Adrenal gland (tissue), 12 donors: ENCODE measurements around the gene ZDHHC11B. TPM values are rescaled to one million over a fixed set of nuclear protein-coding genes. Genes with fewer than 3 reads are reported as not detected.
A peak's percentile ranks its signal among the peaks of the same experiment; 100 is the strongest.
"Not testable (repeated sequence)": the region's sequence is repeated elsewhere in the genome, so short reads cannot be mapped to it uniquely, and the experiment has no call there.

Experiments used
- DNase-seq, 7 donors: peaks; one replicate each; pipeline ENCODE4 v3.0.0-alpha.2; 2019 to 2020
- H3K27ac ChIP-seq, 5 donors: fragments of 200-600 bp; sonication (generic) in 4 of 5; 1 replicate in 3 of 5; 2 replicates in 2 of 5; pipeline versions ENCODE4 v1.5.1 to v1.8.0; 2016 to 2020; ENCODE audit warnings: mild to moderate bottlenecking in 1 of 5
- H3K27me3 ChIP-seq: fragments of 200-600 bp; 2 replicates; pipeline ENCODE4 v1.8.0; 2021
- H3K36me3 ChIP-seq, 2 donors: fragments of 200-600 bp; replicated peaks in 1 of 2; 1 replicate in 1 of 2; 2 replicates in 1 of 2; pipeline versions ENCODE4 v1.5.1 to v1.8.0; 2018 to 2022
- H3K4me1 ChIP-seq, 2 donors: fragments of 200-600 bp; replicated peaks in 1 of 2; 1 replicate in 1 of 2; 2 replicates in 1 of 2; pipeline versions ENCODE4 v1.5.1 to v1.8.0; 2018 to 2021
- H3K4me3 ChIP-seq, 4 donors: fragments of 200-600 bp; sonication (generic) in 3 of 4; one replicate each; pipeline ENCODE4 v1.5.1; 2016 to 2018
- H3K9me3 ChIP-seq, 3 donors: fragments of 200-600 bp; sonication (generic) in 1 of 3; replicated peaks in 1 of 3; 1 replicate in 2 of 3; 2 replicates in 1 of 3; pipeline versions ENCODE4 v1.5.1 to v1.8.0; 2016 to 2021
- POLR2A ChIP-seq, 2 donors: fragments of 450-650 bp; IDR thresholded peaks; one replicate each; pipeline ENCODE4 v1.6.1; 2017; ENCODE audit warnings: antibody characterized with exemption in 2 of 2, mild to moderate bottlenecking in 2 of 2, moderate library complexity in 1 of 2
- WGBS, 4 donors: extraction: QIAGEN DNeasy Blood & Tissue Kit in 2 of 4; methylation state at CpG; one replicate each; pipeline versions ENCODE4 v1.1.5 to v1.1.7; 2013 to 2017; 5-methylcytosine and 5-hydroxymethylcytosine counted together
- intact Hi-C, 2 donors: fragments of 100-400 bp; cut with DNase I; formaldehyde crosslinking; loops; one replicate each; pipeline versions ENCODE4 v1.14.1 to v1.15.0; 2022 to 2023
- polyA plus RNA-seq, 3 donors: library from polyadenylated mRNA; stranded (reverse); fragments of 200-250 nt in 2 of 3; fragments of 350-450 nt in 1 of 3; fragmentation: Illumina TruSeq in 1 of 3; extraction: RNeasy Lipid Tissue Mini Kit (QIAGEN cat#74804) in 1 of 3; gene quantifications; one replicate each; pipeline ENCODE4 v1.2.3, GENCODE V29; 2013 to 2014
- total RNA-seq, 9 donors: library from RNA; depleted of rRNA in 4 of 9; stranded (reverse); fragments of >200 nt in 4 of 9; fragments of 120-200 nt in 1 of 9; fragmentation: NEBNext Ultra II Directional in 1 of 9; extraction: Animal tissue kit (Norgen Biotek cat#: 25700) in 1 of 9; gene quantifications; one replicate each; pipeline versions ENCODE4 v1.1.0 to v1.2.4, GENCODE V29; 2013 to 2023
- donor health status: healthy with polysubstance abuse.
- donor health status: Bipolar disorder and iron deficiency.
- donor health status: DM: yes; HTN: yes; CAD: no.
- donor health status: DM: no; HTN: no; CAD: no.
- donor health status: DM: no; HTN: no; CAD: no.
- donor health status: DM: yes; HTN: yes; CAD: no.

The ZDHHC11B gene
- total and polyA plus RNA-seq, 12 donors = 0.64 to 7.8 (median 1.5) TPM; not detected in 2

DNA sequence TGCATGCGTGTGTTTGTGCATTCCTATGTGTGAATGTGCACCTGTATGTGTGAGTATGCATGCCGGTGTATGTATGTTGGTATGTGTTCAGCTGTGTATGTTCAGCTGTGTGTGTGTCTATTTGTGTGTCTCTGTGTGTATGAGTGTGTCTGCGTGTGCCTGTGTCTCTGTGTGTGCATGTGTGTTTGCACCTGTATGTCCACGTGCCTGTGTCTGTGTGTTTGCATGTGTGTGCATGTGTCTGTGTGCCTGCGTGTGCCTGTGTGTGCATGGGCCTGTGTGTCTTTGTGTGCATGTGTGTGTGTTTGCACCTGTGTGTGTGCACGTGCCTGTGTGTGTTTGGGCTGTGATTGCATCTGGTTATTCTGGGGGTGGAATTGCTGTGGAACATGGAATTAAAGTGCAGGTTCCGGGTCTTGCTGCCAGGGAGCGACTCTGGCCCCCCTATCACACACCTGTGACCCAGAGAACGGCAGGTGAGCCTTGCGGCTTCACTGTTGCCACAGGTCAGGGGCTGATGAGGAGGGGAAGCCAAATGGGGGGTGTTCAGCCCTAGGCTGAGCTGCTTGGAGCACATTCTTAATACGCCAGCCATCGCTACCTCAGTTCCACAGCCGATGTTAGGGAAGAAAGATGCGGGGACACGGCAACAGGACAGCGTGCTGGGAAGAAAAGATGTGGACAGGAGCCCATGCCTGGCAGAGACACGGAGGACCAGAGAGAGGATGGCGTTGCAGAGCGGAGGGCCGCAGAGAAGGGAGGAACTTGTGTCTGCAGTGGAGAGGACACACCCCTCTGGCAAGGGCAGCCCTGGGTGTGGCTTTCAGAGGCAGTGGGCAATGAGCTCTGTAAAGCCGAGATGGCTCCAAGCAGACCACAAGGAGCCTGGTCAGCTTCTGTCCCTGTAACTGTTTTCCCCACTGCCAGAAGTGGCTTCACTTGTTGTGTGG, 87.5 kb downstream of the ZDHHC11B start:
- peaks cover 0 to 12% (median 0%) of the 10 kb centered on the region in 3 donors for H3K9me3 ChIP-seq
- H3K4me3 ChIP-seq, H3K27ac ChIP-seq, intact Hi-C loops, H3K27me3 ChIP-seq, DNase-seq, H3K4me1 ChIP-seq, H3K36me3 ChIP-seq: not testable (repeated sequence)
- WGBS, 4 donors = 79 to 89% (median 82%) methylated on average over 13 to 19 of the region's 21 CpGs

DNA sequence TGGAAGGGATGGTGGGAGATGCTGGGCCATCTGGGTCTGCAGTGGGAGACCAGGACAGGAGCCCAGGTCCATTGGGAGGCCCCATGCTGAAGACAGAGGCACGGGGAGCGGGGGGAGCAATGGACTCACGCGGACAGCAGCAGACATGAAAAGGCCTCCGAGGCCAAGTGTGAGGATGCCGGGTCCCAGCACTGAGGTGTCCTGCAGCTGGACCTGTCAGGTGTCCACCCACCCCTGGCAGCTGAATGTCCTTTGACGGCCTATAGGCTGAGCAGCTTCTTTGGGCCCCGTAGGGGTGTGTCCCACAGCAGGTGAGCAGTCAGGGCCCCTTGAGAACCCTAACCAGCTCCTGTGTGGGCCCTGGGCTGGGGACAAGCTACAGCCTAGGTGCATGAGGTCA, 88.3 kb downstream of the ZDHHC11B start:
- H3K27me3 ChIP-seq, H3K4me1 ChIP-seq, H3K4me3 ChIP-seq, intact Hi-C loops, H3K36me3 ChIP-seq, DNase-seq, H3K27ac ChIP-seq: not testable (repeated sequence)
- WGBS, 4 donors = 75 to 90% (median 88%) methylated on average over 2 to 8 of the region's 8 CpGs
- peaks cover 0 to 12% (median 0%) of the 10 kb centered on the region in 3 donors for H3K9me3 ChIP-seq

DNA sequence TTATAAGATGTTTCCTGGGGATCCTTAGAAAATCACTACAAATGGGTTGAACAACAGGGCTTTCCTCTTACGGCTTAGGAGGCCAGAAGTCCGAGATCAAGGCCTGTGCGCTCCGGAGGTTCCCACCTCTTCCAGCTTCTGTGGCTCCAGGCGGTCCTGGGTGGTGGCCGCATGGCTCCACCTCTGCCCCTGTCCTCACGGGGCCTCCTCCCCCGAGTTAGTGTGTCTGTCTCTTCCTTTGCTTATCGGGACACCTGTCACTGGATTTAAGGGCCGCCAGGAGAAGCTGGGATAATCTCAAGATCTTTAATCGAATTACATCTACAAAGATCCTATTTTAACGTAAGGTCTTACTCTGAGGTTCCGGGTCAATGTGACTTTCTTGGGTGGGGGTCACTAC, 89.1 kb downstream of the ZDHHC11B start:
- peaks cover 0 to 12% (median 0%) of the 10 kb centered on the region in 3 donors for H3K9me3 ChIP-seq
- H3K4me3 ChIP-seq, H3K4me1 ChIP-seq, DNase-seq, H3K27me3 ChIP-seq, intact Hi-C loops, H3K27ac ChIP-seq, H3K36me3 ChIP-seq: not testable (repeated sequence)
- 90 to 96% methylated on average over 4 to 10 of the region's 13 CpGs; no CpG with 5 or more reads in 2 of the 4 donors for WGBS, 4 donors

DNA sequence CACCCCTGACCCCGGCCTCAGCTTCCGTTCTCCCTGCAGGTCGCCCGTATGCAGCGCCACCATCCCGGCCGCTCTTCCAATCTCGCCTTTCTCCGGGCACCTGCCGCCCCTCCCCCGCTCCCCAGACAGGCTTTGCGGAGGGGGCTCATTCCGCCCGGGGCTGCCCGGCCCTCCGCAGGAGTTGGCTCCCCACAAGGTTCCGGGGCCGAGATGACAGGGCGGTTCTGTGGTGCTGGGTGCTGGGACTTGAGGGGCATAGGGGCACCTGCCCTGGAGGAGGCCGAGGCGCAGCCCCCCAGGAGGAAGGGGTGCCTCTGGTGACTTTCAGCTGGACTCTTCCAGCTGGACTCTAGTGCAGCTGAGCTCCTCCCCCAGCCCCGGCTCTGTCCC, 90.5 kb downstream of the ZDHHC11B start:
- H3K36me3 ChIP-seq, intact Hi-C loops, H3K4me1 ChIP-seq, H3K27me3 ChIP-seq, H3K27ac ChIP-seq, H3K9me3 ChIP-seq: not testable (repeated sequence)
- 6 to 7% methylated on average over 12 to 13 of the region's 22 CpGs; no CpG with 5 or more reads in 2 of the 4 donors for WGBS, 4 donors
- H3K4me3 ChIP-seq = peak overlapping the region in 1 of 4 donors; percentile 88
- peak in 1 of 7 donors; percentile 38 for DNase-seq

DNA sequence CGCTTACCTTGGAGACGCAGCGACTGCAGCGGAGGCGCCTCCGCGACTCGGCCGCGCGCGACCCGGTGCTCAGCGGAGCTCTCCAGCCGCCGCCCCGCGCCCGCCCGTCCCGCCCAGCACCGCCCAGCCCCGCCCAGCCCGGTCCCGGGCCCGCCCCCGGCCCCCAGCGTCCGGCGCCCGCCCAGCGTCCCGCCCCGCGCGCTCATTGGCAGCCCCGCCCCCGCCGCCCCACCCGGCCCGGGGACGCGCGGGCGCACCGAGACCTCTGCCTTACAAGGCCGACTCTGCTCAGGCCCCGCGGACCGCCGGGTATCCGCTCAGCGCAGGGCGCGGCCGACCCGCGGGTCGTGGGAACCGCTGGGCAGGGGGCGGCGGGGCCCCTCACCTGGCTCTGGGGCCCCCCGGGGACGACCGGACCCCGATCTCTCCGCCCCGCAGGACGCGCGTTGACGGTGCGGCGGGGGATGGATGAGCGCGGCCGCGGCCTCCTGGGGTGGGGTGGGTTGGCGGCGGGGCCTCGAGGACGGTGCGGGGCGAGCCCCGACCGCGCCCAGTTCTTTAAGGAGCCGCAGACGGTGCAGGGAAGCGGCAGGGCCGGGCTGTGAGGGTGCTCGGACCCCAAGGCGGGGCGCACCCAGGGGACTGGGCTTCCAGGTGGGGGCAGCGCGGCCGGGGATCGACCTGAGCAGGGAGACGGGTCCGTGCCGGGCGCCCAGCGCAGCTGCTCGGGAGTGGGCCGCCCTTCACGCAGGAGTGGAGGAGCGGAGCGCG, 91.1 kb downstream of the ZDHHC11B start, which contains the start of gene TPPP:
Gene TPPP, minus strand, starts transcription at position 82 of the 771 bp plus-strand sequence. CDS start 15,292 bp downstream, outside the sequence.
- peak in 1 of 2 donors; percentile 40 for TF ChIP-seq POLR2A (IDR thresholded peaks at IDR 0.05)
- H3K4me1 ChIP-seq, H3K27me3 ChIP-seq, H3K36me3 ChIP-seq, H3K9me3 ChIP-seq, intact Hi-C loops: not testable (repeated sequence)
- Histone ChIP-seq H3K4me3 (peak within 1 kb of the TSS in 2 of 4 donors; percentile 32 to 88), H3K27ac (peak within 1 kb of the TSS in 1 of 5 donors; percentile 30)
- peak; percentile 82 to 94 (median 88) for DNase-seq
- 1% methylated on average over 40 to 83 of the region's 109 CpGs; no CpG with 5 or more reads in 2 of the 4 donors for WGBS, 4 donors

DNA sequence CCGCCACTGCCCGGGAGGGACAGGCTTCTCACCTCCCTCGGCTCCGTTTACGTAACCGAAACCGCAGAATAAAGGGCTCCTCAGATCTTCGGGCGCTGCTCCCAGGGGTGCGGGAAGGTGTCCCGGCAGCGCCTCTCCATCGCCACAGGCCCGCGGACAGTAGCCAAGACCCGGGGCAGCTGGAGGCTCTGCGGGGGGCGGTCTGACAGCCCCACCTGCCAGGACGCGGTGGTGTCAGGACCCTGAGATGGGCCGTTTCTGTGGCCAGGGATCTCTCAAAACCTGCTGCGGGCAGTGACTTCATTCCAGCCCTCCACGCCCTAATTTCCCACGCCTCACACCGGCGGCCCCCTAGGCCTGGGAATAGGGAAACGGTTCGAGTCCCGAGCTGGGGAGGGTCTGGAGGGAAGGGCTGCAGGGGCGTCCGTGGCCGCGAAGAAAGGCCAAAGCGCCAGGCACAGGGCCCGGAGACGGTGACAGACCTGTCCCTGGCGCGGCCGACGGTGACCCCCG, 91.9 kb downstream of the ZDHHC11B start:
- DNase-seq, H3K4me1 ChIP-seq, H3K27me3 ChIP-seq, H3K9me3 ChIP-seq, H3K36me3 ChIP-seq, intact Hi-C loops: not testable (repeated sequence)
- 0 to 1% (median 1%) methylated on average over 12 to 39 of the region's 41 CpGs for WGBS, 4 donors
- Histone ChIP-seq H3K27ac (peak overlapping the region in 1 of 5 donors; percentile 30), H3K4me3 (peak overlapping the region in 1 of 4 donors; percentile 88)
